ENCODE data around the gene RPL32. TPM values are rescaled to one million over a fixed set of nuclear protein-coding genes. Genes with fewer than 3 reads are reported as not detected.
A peak's percentile ranks its signal among the peaks of the same experiment; 100 is the strongest.

Gene RPL32
- 1,894 and 1,964 TPM in 2 replicates for total RNA-seq (ENCODE audit: low replicate concordance)
- long read RNA-seq, transcript RPL32-202 (3 exons, 1,734 nt) = minor isoform, 22 of 936 reads
- long read RNA-seq, transcript RPL32-204 (4 exons, 2,117 nt) = major isoform, 899 of 936 reads
- long read RNA-seq, transcript RPL32-207 (3 exons, 631 nt) = minor isoform, 8 of 936 reads
- long read RNA-seq, partial matches to known transcripts = 3 of 936 reads
- long read RNA-seq, other reads (novel, unspliced or antisense) = 2 of 936 reads

DNA sequence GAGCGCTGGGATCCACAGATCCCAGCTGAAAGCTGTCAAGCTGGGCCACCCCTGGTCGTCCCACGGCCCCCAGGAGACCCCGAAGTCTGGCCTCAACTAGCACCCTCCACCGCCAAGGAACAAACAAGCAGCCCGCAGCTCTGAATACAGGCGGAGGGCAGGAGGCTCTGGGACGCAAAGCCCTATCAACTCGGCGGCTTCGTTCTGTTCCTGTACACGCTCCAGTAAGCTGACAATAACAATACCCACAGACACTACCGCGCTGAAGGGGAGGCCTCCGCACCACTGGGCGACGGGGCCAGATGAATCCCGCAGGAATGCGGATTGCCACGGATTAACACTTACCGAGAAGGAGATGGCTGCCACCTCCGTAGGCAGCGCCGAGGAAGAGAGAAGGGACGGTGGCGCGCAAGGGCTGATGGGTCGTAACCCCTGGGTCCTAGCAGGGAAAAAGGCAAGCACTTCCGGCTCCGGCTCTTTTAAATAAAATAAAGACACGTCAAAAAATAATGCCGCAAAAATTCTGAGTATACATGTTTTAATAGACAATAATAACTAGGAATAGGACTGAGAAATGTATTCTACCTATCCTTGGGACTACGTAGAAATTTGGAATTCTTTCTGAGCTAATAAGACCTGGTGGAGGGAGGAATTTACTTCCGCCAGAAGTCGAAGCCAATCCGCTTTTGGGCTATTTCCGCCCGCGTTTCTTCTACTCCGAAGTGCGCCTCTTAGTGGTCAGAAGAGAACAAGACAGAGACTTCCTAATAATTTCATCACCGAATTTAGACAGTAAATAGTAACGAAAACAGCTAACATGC lies at the start of gene RPL32:
TSS of gene RPL32 (minus strand) at position 417 of the 821 bp plus-strand sequence. CDS start 1,328 bp downstream, outside the sequence.
- no peaks in the 10 kb centered on the region for H3K9me3 Mint-ChIP-seq
- H3K36me3 Mint-ChIP-seq = peaks cover 32% of the 10 kb centered on the region
- peaks cover 36% of the 10 kb centered on the region for H3K4me1 Mint-ChIP-seq (ENCODE audit: unreplicated experiment)
- TF ChIP-seq, protein P1, sequence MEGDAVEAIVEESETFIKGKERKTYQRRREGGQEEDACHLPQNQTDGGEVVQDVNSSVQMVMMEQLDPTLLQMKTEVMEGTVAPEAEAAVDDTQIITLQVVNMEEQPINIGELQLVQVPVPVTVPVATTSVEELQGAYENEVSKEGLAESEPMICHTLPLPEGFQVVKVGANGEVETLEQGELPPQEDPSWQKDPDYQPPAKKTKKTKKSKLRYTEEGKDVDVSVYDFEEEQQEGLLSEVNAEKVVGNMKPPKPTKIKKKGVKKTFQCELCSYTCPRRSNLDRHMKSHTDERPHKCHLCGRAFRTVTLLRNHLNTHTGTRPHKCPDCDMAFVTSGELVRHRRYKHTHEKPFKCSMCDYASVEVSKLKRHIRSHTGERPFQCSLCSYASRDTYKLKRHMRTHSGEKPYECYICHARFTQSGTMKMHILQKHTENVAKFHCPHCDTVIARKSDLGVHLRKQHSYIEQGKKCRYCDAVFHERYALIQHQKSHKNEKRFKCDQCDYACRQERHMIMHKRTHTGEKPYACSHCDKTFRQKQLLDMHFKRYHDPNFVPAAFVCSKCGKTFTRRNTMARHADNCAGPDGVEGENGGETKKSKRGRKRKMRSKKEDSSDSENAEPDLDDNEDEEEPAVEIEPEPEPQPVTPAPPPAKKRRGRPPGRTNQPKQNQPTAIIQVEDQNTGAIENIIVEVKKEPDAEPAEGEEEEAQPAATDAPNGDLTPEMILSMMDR (conservative IDR thresholded peaks at IDR 0.05) = peak; percentile 92
- peak within 1 kb of the TSS; percentile 99 for H3K4me3 Mint-ChIP-seq
- H3K27me3 Mint-ChIP-seq = no peaks in the 10 kb centered on the region
- peak; percentile 83 for DNase-seq (ENCODE audit: extremely low spot score, unreplicated experiment)
- peak within 1 kb of the TSS; percentile 99 for H3K27ac Mint-ChIP-seq

DNA sequence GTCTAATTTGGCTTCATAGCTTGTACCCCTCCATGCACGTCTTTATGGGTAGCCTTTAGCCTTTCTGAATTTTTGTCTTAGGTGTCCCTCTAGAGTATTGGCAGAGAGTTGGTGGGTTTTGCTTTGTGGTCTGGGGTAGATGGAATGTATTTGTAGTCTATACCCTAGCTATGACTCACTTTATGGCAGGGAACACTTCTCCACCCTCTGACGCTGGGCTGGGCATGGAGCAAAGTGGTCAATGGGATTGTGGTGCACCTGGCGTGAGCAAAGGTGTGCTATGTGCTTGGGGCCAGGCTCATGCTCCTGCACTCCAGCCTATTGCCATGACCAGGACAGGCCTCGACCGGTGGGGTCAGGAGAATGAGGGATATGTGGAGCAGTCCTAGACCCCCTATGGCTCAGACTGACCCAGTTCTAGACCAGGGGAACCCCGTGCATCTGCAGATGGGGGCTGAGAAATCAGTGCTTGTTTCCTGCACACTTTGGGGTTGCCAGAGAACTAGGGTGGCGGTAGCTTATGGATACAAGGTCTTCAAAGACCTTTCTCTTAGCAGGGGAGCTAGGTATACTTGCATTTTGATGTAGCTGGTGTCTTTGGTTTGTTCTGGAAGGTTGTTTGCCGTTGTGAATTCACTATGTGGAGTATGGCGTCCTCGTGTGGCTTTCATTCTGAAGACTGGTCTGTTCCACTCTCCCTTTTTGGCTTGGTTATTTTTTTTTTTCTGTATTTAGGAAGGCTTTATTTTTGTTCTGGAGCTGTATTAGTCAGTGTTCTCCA lies 49.4 kb upstream of the RPL32 start:
- TF ChIP-seq, protein P1 (conservative IDR thresholded peaks at IDR 0.05) = no peak
- Mint-ChIP-seq H3K9me3 (no peaks in the 10 kb centered on the region), H3K36me3 (no peaks in the 10 kb centered on the region), H3K4me1 (ENCODE audit: unreplicated experiment) (peaks cover 25% of the 10 kb centered on the region), H3K27ac (no peak overlapping the region), H3K27me3 (peaks cover 33% of the 10 kb centered on the region), H3K4me3 (no peak overlapping the region)
- no peak for DNase-seq (ENCODE audit: extremely low spot score, unreplicated experiment)

DNA sequence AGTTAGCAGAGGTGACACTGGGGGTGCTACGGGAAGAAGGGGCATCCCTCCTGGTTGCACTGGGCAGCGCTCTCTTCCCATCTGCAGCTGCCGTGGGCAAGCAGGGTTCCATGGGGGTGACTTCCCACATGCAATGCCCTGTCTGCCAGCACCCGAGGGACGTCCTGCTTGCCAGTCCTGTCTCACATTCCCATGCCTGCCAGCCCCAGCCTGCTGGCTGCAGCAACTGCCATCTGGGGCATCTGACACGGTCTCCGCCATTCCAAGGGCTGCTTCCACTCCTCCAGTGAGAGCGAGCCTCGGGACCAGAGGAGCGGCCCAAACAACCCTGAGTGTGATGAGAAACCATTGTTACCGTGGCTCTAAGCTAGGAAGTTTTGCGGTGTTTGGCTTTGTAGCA lies 45.4 kb upstream of the RPL32 start:
- Mint-ChIP-seq H3K27ac (no peak overlapping the region), H3K9me3 (no peaks in the 10 kb centered on the region), H3K4me3 (no peak overlapping the region), H3K36me3 (no peaks in the 10 kb centered on the region), H3K4me1 (ENCODE audit: unreplicated experiment) (peaks cover 6% of the 10 kb centered on the region), H3K27me3 (peaks cover 33% of the 10 kb centered on the region)
- no peak for DNase-seq (ENCODE audit: extremely low spot score, unreplicated experiment)
- TF ChIP-seq, protein P1 (conservative IDR thresholded peaks at IDR 0.05) = no peak

DNA sequence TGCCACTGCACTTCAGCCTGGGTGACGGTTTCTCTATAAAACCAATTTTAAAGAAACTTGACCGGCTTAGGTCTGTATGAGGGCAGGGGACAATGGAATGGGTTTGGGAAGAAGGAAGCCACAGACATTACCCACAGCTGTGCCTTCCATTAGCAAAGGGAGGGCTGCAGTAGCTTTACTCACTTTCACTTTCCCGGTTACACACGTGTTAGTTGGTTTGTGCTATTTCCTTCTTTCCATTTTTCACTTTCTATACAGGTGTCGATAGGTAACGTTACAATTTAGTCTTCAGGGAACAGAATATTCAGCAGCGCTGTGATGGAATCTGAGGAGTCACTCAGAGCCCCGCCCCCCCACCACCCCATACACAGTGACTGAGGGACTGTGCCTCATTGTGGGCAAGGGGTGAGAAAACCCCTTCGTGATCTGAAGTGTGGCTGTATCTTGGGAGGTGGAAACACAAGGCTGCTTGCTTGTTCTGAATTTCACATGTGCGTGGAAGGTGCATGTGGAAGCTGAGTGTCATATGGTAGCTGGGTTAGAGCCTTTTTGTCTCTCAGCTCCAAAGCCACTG lies 44.8 kb upstream of the RPL32 start:
- H3K36me3 Mint-ChIP-seq = no peaks in the 10 kb centered on the region
- peaks cover 32% of the 10 kb centered on the region for H3K27me3 Mint-ChIP-seq

DNA sequence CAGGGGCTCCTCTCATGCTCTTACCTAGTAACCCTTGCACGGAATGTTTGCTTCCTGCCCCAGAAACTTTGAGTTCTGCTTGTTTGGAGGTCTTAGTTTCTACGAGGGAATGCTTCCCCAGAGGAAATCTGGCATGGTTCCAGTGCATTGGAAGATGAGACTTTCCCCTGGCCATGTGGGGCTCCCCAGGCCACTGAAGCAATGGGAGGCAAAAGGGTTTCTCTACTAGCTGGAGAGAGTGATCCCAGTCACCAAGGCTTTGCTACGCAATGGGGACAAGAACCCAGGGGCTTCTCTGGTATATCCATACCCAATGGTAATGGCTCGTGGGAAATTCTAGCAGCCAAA lies 44.2 kb upstream of the RPL32 start:
- no peak overlapping the region for H3K27ac Mint-ChIP-seq
- TF ChIP-seq, protein P1 (conservative IDR thresholded peaks at IDR 0.05) = no peak
- no peaks in the 10 kb centered on the region for H3K9me3 Mint-ChIP-seq
- H3K36me3 Mint-ChIP-seq = no peaks in the 10 kb centered on the region
- no peak for DNase-seq (ENCODE audit: extremely low spot score, unreplicated experiment)
- H3K4me3 Mint-ChIP-seq = no peak overlapping the region
- H3K27me3 Mint-ChIP-seq = peaks cover 26% of the 10 kb centered on the region
- peaks cover 5% of the 10 kb centered on the region for H3K4me1 Mint-ChIP-seq (ENCODE audit: unreplicated experiment)

More for the DNA sequence above, 44.8 kb upstream of the RPL32 start:
- Mint-ChIP-seq H3K9me3 (no peaks in the 10 kb centered on the region), H3K4me1 (ENCODE audit: unreplicated experiment) (peaks cover 5% of the 10 kb centered on the region), H3K4me3 (no peak overlapping the region), H3K27ac (no peak overlapping the region)
- DNase-seq (ENCODE audit: extremely low spot score, unreplicated experiment) = no peak
- TF ChIP-seq, protein P1 (conservative IDR thresholded peaks at IDR 0.05) = no peak
